ENCODE measurements around the gene LHX2. TPM values are rescaled to one million over a fixed set of nuclear protein-coding genes. Genes with fewer than 3 reads are reported as not detected.

The LHX2 gene
- total and polyA plus RNA-seq, 4 donors = 0.10 to 2.0 (median 1.1) TPM

DNA sequence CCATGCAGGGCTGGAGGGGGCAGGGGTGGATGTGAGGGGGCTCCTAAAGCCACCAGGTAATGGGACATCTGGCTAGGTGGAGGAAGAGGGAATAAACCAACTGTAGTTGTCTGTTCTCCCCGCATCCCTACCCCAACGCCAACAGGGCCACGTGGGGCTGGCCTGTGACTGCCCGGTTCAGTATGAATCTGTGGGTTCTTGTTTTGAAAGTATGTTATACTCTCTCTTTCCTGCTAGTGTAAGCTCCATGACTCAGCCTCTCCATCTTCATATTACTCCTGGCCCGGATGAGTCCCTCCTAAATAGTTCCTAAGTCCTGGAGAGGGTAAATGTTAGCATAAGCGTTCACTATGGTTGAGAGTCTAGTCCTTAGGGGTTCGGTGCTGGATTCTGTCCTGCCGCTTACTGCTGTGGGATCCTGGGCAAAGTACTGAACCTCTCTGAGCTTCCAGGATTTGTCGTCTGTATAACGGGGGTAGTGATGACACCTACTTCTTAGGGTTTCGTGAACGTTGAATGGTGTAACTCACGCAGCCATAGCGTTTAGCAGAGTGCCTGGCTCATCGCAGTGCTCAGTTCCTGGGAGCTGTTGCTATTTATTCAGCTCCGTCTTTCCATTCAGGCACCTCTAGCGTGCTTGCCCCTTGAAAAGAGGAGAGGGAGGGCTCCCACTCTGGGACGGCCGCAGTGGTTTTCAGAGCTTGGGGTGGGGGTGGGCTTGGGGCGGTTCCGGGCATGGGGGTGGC is 28.8 kb downstream of the LHX2 start:
- WGBS (ENCODE audit: insufficient coverage) = 19% methylated on average over 16 of the region's 21 CpGs
- DNase-seq (ENCODE audit: low read depth in 4 of 6, low spot score in 6 of 6) = peak in 1 of 6 donors; percentile 43

GRCh38 chr9:124040935-124041816 is 29.6 kb downstream of the LHX2 start:
- Histone ChIP-seq H3K9me3 (ENCODE audit: control insufficient read depth, insufficient read depth, low read length) (no peaks in the 10 kb centered on the region), H3K4me3 (ENCODE audit: low read depth, low read length) (peak overlapping the region; percentile 16), H3K27me3 (ENCODE audit: control insufficient read depth, insufficient read depth, low read length) (peaks cover 75% of the 10 kb centered on the region), H3K4me1 (ENCODE audit: control insufficient read depth, insufficient read depth, low read length) (peaks cover 28% of the 10 kb centered on the region), H3K36me3 (ENCODE audit: control insufficient read depth, insufficient read depth, low read length) (no peaks in the 10 kb centered on the region), H3K27ac (ENCODE audit: low read depth, low read length) (no peak overlapping the region)
- WGBS (ENCODE audit: insufficient coverage) = 12% methylated on average over 48 of the region's 55 CpGs
- peak in 1 of 6 donors; percentile 66 for DNase-seq (ENCODE audit: low read depth in 4 of 6, low spot score in 6 of 6)

More for the DNA sequence above, 28.8 kb downstream of the LHX2 start:
- H3K9me3 ChIP-seq (ENCODE audit: control insufficient read depth, insufficient read depth, low read length) = no peaks in the 10 kb centered on the region
- H3K27ac ChIP-seq (ENCODE audit: low read depth, low read length) = no peak overlapping the region
- peaks cover 22% of the 10 kb centered on the region for H3K4me1 ChIP-seq (ENCODE audit: control insufficient read depth, insufficient read depth, low read length)
- H3K27me3 ChIP-seq (ENCODE audit: control insufficient read depth, insufficient read depth, low read length) = peaks cover 71% of the 10 kb centered on the region
- H3K36me3 ChIP-seq (ENCODE audit: control insufficient read depth, insufficient read depth, low read length) = no peaks in the 10 kb centered on the region
- H3K4me3 ChIP-seq (ENCODE audit: low read depth, low read length) = no peak overlapping the region

DNA sequence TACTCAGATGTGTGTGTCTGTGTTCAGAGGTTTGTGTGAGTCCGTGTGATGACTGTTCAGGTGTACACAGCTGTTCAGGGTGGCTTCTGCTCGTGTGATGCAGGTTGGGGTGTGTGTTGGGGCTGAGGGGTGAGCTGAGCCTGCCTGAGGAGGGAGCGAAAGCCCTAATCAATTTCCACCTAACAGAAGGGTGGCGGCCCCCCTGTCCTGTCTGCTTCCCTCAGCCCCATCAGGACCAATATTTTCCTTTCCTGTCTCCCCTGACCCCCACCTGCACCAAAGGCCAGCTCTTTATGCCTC is 30.2 kb downstream of the LHX2 start:
- Histone ChIP-seq H3K36me3 (ENCODE audit: control insufficient read depth, insufficient read depth, low read length) (no peaks in the 10 kb centered on the region), H3K9me3 (ENCODE audit: control insufficient read depth, insufficient read depth, low read length) (no peaks in the 10 kb centered on the region), H3K4me3 (ENCODE audit: low read depth, low read length) (no peak overlapping the region), H3K4me1 (ENCODE audit: control insufficient read depth, insufficient read depth, low read length) (peaks cover 28% of the 10 kb centered on the region), H3K27ac (ENCODE audit: low read depth, low read length) (no peak overlapping the region), H3K27me3 (ENCODE audit: control insufficient read depth, insufficient read depth, low read length) (peaks cover 76% of the 10 kb centered on the region)
- no peak for DNase-seq (ENCODE audit: low read depth in 4 of 6, low spot score in 6 of 6)
- WGBS (ENCODE audit: insufficient coverage) = 68% methylated on average over 2 of the region's 4 CpGs

- Histone ChIP-seq H3K4me1 (ENCODE audit: control insufficient read depth, insufficient read depth, low read length) (peaks cover 28% of the 10 kb centered on the region), H3K9me3 (ENCODE audit: control insufficient read depth, insufficient read depth, low read length) (no peaks in the 10 kb centered on the region), H3K27me3 (ENCODE audit: control insufficient read depth, insufficient read depth, low read length) (peaks cover 74% of the 10 kb centered on the region), H3K27ac (ENCODE audit: low read depth, low read length) (no peak overlapping the region), H3K4me3 (ENCODE audit: low read depth, low read length) (no peak overlapping the region), H3K36me3 (ENCODE audit: control insufficient read depth, insufficient read depth, low read length) (no peaks in the 10 kb centered on the region)
- peak in 1 of 6 donors; percentile 58 for DNase-seq (ENCODE audit: low read depth in 4 of 6, low spot score in 6 of 6)
- WGBS (ENCODE audit: insufficient coverage) = 26% methylated on average over 4 of the region's 11 CpGs
Observed at GRCh38 chr9:124042201-124042721, 30.7 kb downstream of the LHX2 start.

DNA sequence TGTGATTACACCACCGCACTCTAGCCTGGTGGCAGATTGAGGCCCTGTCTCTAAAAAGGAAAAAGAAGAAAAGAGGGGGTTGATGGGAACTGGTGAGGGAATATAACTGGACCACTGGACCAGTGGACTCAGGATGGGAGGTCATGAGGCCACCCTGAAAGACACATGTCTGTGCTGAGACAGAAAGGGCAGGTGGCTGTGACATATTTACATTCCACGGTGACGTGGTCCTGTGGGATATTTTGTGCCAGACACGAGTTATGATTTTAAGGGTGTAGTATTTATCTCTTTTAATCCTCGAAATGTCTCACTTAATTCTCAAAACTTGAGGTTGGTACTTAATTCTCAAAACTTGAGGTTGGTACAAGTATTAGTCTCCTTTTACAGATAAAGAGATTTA is 32.9 kb downstream of the LHX2 start:
- WGBS (ENCODE audit: insufficient coverage) = 92% methylated on average over 1 of the region's 5 CpGs
- H3K27me3 ChIP-seq (ENCODE audit: control insufficient read depth, insufficient read depth, low read length) = peaks cover 59% of the 10 kb centered on the region
- H3K36me3 ChIP-seq (ENCODE audit: control insufficient read depth, insufficient read depth, low read length) = no peaks in the 10 kb centered on the region

GRCh38 chr9:124045076-124045829 is 33.7 kb downstream of the LHX2 start:
- no peak overlapping the region for H3K27ac ChIP-seq (ENCODE audit: low read depth, low read length)
- peak in 1 of 6 donors; percentile 44 for DNase-seq (ENCODE audit: low read depth in 4 of 6, low spot score in 6 of 6)
- H3K4me3 ChIP-seq (ENCODE audit: low read depth, low read length) = peak overlapping the region; percentile 27
- H3K36me3 ChIP-seq (ENCODE audit: control insufficient read depth, insufficient read depth, low read length) = no peaks in the 10 kb centered on the region
- H3K4me1 ChIP-seq (ENCODE audit: control insufficient read depth, insufficient read depth, low read length) = peaks cover 28% of the 10 kb centered on the region
- no peaks in the 10 kb centered on the region for H3K9me3 ChIP-seq (ENCODE audit: control insufficient read depth, insufficient read depth, low read length)
- 0% methylated on average over 38 of the region's 49 CpGs for WGBS (ENCODE audit: insufficient coverage)
- peaks cover 52% of the 10 kb centered on the region for H3K27me3 ChIP-seq (ENCODE audit: control insufficient read depth, insufficient read depth, low read length)

More for the DNA sequence above, 32.9 kb downstream of the LHX2 start:
- Histone ChIP-seq H3K4me1 (ENCODE audit: control insufficient read depth, insufficient read depth, low read length) (peaks cover 28% of the 10 kb centered on the region), H3K27ac (ENCODE audit: low read depth, low read length) (no peak overlapping the region), H3K4me3 (ENCODE audit: low read depth, low read length) (no peak overlapping the region), H3K9me3 (ENCODE audit: control insufficient read depth, insufficient read depth, low read length) (no peaks in the 10 kb centered on the region)
- no peak for DNase-seq (ENCODE audit: low read depth in 4 of 6, low spot score in 6 of 6)

DNA sequence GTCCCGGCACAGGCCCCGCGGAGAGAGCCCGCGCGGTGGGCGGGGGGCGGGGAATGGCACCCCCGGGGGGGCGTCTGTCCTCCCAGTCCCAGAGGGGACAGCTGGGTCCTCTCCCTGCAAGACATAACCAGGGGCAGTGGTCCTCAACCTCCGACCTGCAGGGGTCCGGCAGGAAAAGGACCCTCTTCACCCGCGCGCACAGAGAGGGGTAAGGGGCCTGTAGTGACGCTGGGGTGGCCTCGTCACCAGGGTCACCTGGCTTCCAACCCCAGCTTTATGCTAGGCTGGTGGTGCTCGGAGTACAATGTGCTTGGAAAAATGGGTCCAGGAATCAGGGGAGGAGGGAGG is 34.2 kb downstream of the LHX2 start:
- 10% methylated on average over 18 of the region's 18 CpGs for WGBS (ENCODE audit: insufficient coverage)
- no peaks in the 10 kb centered on the region for H3K9me3 ChIP-seq (ENCODE audit: control insufficient read depth, insufficient read depth, low read length)
- H3K27me3 ChIP-seq (ENCODE audit: control insufficient read depth, insufficient read depth, low read length) = peaks cover 52% of the 10 kb centered on the region
- H3K4me3 ChIP-seq (ENCODE audit: low read depth, low read length) = peak overlapping the region; percentile 27
- no peak overlapping the region for H3K27ac ChIP-seq (ENCODE audit: low read depth, low read length)
- DNase-seq (ENCODE audit: low read depth in 4 of 6, low spot score in 6 of 6) = no peak
- H3K36me3 ChIP-seq (ENCODE audit: control insufficient read depth, insufficient read depth, low read length) = no peaks in the 10 kb centered on the region
- H3K4me1 ChIP-seq (ENCODE audit: control insufficient read depth, insufficient read depth, low read length) = peaks cover 28% of the 10 kb centered on the region

DNA sequence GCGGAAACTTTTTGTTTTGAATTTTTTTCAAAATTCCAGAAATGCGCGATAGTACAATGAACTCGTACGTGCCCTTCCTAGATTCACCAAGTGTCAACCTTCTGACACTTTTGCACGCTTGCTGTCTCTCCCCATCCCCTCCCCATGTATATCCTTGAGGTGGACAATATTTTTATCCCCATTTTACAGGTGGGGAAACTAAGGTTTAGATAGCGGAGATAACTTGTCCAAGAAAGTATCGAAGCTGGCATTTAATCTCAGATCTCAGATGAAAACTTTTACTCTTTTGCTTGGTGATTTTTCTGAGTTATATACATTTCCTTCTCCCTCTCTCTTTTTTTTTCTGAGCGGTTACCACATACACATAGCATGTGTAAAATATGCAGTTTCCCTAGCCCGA is 34.6 kb downstream of the LHX2 start:
- WGBS (ENCODE audit: insufficient coverage) = no CpG with 5 or more reads among the region's 10 CpGs
- H3K9me3 ChIP-seq (ENCODE audit: control insufficient read depth, insufficient read depth, low read length) = no peaks in the 10 kb centered on the region
- no peak for DNase-seq (ENCODE audit: low read depth in 4 of 6, low spot score in 6 of 6)
- peaks cover 26% of the 10 kb centered on the region for H3K4me1 ChIP-seq (ENCODE audit: control insufficient read depth, insufficient read depth, low read length)
- H3K36me3 ChIP-seq (ENCODE audit: control insufficient read depth, insufficient read depth, low read length) = no peaks in the 10 kb centered on the region
- H3K27ac ChIP-seq (ENCODE audit: low read depth, low read length) = no peak overlapping the region
- H3K27me3 ChIP-seq (ENCODE audit: control insufficient read depth, insufficient read depth, low read length) = peaks cover 49% of the 10 kb centered on the region
- no peak overlapping the region for H3K4me3 ChIP-seq (ENCODE audit: low read depth, low read length)

DNA sequence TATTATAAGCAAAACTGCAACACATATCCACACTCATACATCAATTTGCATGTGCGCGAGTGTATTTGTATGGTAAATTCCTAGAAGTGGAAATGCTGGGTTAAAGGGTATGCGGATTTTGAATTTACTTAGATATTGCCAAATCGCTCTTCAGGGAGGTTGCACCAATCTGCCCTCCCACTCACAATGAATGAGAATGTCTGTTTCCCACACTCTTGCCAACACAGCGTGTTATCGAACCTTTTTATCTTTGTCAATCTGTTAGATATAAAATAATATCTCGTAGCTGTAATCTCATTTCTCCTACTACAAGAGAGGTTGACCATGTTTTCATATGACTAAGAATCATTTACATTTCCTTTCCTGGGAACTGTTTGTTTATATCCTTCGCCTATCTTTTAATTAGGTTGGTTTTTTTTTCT is 35.7 kb downstream of the LHX2 start:
- H3K27ac ChIP-seq (ENCODE audit: low read depth, low read length) = no peak overlapping the region
- H3K27me3 ChIP-seq (ENCODE audit: control insufficient read depth, insufficient read depth, low read length) = peaks cover 39% of the 10 kb centered on the region
- H3K36me3 ChIP-seq (ENCODE audit: control insufficient read depth, insufficient read depth, low read length) = no peaks in the 10 kb centered on the region
- no peak for DNase-seq (ENCODE audit: low read depth in 4 of 6, low spot score in 6 of 6)
- peaks cover 18% of the 10 kb centered on the region for H3K4me1 ChIP-seq (ENCODE audit: control insufficient read depth, insufficient read depth, low read length)
- no peak overlapping the region for H3K4me3 ChIP-seq (ENCODE audit: low read depth, low read length)
- no peaks in the 10 kb centered on the region for H3K9me3 ChIP-seq (ENCODE audit: control insufficient read depth, insufficient read depth, low read length)
- no CpG with 5 or more reads among the region's 8 CpGs for WGBS (ENCODE audit: insufficient coverage)

Measured in spinal cord (tissue), 10 donors.